ENCODE measurements around the gene CNTN4. TPM values are rescaled to one million over a fixed set of nuclear protein-coding genes. Genes with fewer than 3 reads are reported as not detected.

The CNTN4 gene
- total RNA-seq, 1 donor from 2014 or later: 40.0 TPM

DNA sequence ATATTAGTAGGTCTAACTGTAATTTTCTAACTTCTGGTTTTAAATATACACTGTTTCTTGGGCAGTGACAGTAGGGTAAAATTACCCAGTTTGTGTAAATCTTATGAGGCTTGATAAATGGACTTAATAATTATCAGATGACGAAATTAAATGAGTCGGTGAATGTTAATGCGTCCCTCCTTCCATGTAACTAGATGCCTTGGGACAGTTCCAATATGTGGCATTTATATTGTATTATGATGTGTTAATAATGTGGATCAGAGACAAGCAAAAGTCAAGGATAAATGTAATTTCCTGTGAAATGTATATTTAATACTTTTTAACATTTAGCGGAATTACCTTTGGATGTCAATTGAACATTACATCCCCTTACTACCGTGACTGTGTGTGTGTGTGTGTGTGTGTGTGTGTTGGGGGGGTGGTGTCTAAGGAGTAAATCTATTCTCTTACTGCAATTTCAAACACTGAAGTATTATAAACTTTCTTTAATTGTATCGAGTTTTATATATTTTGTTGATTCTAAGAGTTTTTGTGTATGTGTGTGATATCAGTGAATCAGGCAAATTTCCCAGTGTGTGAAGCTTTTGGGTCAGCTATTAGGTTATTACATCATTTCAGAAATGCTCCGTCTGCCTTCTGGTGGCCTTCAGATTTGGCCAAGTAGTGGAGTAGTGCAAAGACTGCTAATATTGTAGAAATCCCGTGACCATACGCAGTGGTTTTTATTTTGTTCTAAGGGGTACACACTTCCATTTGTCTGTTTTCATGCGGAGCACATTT, 50.1 kb downstream of the CNTN4 start:
- no peak for DNase-seq (ENCODE audit: low spot score)

DNA sequence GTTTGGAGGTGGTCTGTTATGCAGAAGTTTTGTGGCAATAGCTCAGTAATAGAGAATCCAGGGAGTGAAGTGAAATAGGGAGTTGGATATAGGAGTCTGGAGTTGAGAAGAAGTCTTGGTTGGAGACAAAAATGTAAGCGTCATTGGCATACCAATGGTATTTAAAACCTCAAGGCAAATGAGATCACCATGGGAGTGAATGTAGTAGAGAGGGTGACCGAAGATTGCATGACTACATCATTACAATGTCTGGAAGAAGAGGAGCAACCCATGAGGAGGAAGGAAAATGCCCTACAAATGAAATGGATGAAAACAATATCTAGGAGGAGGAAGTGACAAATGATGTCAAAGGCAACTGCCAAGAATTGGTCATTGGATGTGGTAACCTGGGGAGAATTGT, 54.4 kb downstream of the CNTN4 start:
- DNase-seq (ENCODE audit: low spot score): no peak

DNA sequence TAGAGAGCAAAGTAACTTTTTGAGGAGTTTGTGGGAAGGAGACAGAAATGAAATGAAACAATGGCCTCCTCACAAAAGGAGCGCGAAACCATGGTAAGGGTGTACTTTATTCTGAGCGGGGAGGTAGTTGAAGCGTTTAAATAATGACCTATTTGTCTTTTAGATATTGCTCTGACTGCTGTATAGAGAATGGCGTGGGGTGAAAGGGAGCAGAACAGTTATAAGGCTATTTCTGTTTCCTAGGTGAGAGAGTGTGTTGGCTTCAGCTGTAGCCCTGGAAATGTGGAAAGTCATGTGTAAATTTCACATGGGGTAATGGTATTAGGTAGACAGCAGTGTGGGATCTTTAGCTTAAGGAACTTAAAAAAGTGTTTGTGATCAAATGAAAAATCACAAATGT, 54.9 kb downstream of the CNTN4 start:
- DNase-seq (ENCODE audit: low spot score): no peak

DNA sequence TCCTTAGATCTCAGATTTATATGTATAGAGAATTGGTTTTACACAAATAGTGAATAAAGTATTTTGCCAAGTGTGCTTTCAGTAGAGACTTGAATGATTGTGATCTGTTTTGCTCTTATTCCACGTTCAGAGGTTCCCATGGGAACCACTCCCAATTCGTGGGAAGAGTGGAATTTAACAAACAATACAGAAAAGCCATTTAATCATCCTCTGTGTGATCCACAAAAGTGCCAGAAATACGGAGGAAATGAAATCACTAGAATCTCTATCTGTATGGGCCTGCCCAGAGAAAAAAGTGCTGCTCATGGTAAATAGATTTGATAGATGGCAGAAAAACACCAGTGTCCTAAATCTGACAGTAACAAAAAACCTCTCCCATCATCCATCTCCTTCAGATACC, 56.0 kb downstream of the CNTN4 start:
- peak; percentile 46 for DNase-seq (ENCODE audit: low spot score)

DNA sequence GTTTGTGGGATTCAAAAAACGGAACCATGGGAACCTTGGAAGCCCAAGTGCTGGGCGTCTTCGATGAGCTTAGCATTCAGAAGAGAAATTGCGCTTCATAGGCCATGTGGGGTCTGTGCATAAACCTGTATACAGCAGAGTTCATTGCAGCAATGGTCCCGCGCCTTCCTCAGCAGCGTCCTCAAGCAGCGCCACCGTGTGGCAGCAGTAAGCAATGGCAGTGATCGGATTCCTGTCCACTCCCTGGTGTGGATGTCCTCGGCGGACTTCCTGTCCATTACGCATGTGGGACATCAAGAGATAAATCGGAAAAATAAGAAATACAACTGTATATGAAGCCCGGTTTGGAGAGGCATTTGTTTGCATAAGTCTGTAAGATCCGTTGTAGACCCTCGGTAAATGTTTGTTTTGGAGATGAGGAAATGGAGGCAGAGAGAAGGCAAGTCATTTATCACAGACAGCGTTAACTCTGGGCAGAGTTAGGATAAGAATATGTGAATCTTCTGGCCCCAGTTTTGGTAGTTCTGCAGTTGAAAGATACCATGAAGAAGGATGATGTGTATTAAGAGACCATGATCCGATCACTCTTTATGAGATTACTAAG, 57.7 kb downstream of the CNTN4 start:
- peak; percentile 4 for DNase-seq (ENCODE audit: low spot score)

DNA sequence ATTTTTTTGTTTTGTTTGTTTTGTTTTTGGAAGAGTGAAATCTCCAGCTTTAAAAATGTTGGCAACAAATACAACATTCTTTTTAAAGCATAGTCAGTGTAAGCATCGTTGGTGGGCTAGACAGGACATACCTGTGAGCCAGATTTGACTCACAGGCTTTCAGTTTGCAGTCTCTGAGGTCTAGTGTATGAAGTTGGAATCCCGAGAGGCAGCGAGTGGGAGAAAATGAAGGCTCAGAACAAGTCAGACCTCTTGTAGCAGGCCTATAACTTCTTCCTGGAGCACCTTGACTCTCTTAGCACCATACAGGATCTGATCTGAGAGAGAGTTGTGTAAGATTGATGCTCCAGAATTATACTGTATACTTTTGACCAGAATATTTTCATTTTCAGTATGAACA, 60.2 kb downstream of the CNTN4 start:
- no peak for DNase-seq (ENCODE audit: low spot score)

DNA sequence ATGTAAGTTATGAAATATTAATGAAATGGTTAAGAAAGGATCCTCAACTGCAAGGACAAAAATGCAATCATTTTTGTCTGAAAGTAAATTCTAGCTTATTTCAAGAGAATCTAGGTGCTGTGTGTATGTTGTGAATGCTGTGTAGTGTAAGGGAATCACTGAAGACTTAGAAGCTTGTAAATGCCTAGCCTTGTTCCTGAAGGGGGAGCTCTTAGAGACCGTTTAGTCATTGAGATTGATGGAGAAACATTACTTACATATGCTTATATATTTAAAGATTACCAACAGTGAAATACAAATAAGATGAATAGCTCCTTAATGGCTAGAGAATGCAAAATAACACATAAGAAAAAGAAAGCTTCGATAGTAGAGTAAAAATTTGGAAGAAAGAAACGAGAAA, 67.9 kb downstream of the CNTN4 start:
- DNase-seq (ENCODE audit: low spot score): peak; percentile 6

DNA sequence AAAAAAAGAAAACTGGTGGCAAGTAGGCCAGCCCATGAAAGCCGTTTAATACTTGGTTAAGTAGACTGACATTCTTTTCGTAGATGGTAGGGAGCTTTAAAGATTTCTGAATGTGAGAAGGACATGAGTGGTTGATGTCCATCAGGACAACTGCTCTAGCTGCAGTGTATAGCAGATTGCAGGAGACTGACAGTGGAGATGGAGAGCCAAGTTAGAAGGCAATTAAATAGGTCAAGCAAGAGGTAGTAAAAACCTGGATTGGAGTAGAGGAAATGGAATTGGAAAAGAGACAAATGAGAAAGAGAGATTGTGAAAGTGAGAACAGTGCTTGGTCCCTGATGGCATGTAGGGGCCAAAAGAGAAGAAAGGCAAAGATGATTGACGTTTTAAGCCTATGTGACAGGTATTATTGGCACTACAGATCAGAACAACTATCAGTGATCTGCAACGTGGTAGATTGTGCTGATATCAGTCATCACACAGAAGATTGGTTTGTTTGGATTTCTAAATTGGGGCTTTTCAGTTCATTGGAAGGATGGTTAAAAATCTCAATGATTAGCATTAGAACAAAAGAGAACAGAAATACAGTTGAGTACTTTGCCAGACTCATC, 74.0 kb downstream of the CNTN4 start:
- DNase-seq (ENCODE audit: low spot score): no peak

DNA sequence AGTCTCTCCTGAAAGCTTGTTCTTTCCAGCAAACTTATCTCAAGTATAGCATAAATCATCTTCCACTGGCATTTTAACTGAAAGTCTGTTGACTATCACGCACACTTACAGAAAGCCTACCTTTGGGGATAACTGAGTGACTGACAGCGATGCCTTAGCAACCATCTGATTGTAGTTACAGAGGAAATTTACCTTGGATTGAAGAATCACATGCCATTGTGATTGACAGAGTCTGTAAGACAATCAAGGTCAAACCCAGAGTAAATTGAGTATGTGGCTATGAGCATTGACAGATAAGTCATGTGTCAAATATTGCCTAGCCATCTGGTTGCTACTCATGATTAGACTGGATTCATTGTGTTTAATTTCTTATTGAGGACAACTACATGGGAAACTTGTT, 82.0 kb downstream of the CNTN4 start:
- no peak for DNase-seq (ENCODE audit: low spot score)

DNA sequence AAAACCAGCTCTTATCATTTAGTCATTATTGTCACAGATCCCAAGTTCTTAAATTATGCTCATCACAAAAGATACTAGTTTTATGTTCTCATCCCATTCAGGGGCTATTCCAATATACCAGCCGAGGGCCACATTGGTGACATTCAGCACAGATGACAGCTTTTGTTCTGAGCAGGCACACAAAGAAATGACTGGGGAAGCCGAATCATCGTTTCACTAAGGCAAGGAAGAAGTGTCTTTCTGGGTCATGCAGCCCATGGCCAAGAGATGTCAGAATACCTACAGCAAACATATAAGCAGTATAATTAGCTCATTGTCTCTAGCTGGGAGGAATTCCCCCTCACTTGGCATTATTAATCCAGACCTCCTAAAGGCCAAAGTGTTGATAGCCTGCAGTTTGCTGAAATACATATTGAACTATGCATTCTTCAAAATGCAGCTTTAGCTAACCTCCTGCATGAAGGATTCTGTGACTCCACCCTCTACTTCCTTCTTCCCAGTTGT, 100.2 kb downstream of the CNTN4 start:
- no peak for DNase-seq (ENCODE audit: low spot score)

DNA sequence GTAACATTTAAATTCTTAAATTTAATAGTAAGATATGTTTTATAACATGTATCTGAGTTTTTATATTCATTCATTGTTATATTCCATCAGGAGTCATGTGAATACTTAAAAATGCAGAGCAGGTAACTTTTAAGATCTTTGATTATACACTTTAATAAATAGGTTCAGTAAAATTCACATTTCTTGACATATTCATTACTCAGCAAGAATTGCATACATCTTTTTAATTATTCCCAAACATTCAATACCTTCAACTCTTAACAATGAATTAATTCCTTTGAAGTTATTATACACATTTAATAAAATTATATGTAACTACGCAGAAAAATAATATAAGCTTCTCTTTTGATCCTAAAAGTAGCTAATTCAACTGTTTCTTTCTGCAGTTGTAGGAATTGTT, 105.4 kb downstream of the CNTN4 start:
- no peak for DNase-seq (ENCODE audit: low spot score)

DNA sequence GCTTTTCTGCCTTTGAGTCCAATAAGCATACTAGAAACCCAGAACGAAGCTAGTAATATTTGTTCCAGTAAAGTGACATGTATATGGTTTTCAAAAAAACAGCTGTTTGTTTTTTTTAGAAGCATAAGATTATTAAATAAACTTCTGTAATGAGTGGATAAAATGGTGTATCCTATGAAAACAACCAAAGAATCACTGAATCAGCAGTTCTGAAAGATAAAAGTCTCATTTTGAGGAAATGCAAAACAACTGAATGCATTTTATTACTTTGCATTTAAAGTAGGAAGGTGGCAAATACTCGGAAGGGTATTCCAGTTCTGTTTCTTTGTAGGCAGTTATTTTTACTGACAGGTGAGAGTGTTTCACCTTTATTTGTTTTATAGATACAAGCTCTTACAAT, 107.0 kb downstream of the CNTN4 start:
- DNase-seq (ENCODE audit: low spot score): no peak

DNA sequence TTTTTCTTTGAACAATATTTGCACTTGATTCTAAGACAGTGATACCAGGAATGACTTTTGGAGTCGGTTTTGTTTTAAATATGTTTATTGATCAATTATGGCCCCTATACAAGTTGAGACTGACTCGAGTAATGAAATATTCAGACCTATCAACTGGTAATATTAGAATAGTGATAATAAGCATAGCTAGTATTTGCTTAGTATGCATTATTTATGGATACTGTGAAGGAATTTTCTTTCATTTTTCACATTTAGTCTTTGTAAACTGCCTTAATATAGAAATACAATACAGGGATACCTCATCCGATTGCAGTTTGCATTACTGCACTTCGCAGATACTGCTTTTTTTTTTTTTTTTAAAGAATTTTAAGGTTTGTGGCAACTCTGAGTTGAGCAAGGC, 107.9 kb downstream of the CNTN4 start:
- no peak for DNase-seq (ENCODE audit: low spot score)

DNA sequence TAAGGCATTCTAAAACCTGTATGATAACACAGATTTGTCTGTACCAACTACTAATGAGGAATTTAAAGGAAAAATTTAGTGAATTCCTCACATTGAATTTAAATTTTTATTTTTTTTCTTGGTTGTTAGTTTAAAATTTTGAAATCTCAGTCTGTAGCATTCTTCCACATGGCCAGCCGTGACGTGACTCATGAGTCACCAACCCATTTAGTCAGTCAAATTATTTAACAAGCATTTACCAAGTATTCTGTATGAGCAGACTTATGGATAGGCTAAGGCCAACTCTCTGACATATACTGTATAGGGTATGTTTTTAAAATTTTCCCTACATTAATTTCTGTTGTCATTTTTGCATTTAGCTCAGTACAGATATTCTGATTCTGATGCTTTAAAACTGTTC, 112.9 kb downstream of the CNTN4 start:
- no peak for DNase-seq (ENCODE audit: low spot score)

DNA sequence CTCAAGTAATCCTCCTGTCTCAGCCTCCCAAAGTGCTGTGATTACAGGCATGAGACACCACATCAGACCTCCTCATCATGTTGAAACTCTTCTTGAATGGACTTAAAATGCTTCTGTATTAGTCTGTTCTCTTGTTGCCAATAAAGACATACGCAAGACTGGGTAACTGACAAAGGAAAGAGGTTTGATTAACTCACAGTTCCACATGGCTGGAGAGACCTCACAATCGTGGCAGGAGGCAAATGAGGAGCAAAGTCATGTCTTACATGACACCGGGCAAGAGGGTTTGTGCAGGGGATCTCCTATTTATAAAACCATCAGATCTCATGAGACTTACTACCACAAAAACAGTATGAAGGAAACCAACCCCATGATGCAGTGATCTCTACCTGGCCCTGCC, 113.5 kb downstream of the CNTN4 start:
- DNase-seq (ENCODE audit: low spot score): no peak

DNA sequence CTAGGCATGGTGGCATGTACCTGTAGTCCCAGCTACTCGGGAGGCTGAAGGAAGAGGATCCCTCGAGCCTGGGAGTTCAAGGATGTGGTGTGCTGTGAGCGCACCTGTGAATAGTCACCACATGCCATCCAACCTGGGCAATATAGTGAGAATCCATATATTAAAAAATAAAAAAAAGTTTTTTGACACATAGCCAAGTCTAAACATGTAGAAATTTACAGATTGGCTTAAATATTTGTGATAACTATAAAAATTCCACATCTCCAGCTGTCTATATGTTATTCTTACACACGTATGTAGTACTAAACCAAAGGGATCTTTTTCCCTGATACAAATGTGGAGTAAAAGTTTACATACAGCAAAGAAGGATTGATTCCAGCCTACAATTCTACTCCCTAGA, 119.7 kb downstream of the CNTN4 start:
- no peak for DNase-seq (ENCODE audit: low spot score)

DNA sequence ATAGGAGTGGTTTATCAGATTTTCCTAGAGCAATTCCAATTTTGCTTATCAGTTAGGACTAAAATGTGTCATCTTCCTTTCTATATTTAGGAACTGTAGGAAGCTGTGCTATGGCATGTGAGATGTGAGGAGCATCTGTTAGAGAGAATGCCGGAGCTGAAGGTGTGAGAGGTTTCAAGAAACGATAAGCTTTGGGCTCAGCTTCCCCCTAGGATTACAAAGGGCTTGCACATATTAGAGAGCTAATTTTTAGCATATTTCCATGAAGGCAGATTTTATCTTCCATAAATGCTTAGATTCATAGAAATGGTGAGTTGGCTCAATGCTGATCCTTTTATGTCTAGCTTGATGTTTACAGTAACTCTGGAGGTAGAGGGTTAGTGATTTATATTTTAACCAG, 120.2 kb downstream of the CNTN4 start:
- no peak for DNase-seq (ENCODE audit: low spot score)

DNA sequence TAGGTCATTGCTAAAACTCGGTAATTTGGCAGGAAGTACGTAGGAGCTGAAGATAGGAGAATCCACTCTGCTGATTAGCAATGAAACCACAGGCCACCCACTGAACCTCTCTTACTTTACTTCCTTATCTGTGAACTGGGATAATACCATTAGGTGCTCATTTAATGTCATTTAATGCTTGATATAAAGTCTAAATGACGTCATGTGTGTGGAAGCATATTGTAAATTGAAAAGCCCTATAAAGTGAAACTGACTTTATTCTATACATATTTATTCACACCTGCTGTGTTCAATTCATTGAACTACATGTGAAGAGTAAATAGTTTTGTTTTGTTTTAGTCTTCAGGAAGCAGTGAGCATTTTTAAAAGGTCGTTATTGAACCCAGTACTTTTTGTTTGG, 137.5 kb downstream of the CNTN4 start:
- DNase-seq (ENCODE audit: low spot score): no peak

DNA sequence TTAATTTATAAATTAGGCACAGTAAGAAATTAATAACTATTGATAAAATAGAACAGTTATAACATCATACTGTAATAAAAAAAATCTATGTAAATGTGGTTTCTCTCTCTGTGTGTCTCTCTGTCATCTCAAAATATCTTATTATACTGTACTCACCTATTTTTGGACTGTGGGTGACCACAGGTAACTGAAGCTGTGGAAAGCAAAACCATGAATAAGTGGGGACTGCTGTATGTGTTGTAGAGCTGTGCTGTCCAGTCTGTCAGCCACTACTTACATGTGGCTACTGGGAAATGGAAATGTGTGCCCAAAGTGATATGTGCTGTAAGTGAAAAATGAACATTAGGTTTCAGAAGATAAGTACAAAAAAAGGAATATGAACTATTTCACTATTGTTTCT, 145.5 kb downstream of the CNTN4 start:
- DNase-seq (ENCODE audit: low spot score): no peak

DNA sequence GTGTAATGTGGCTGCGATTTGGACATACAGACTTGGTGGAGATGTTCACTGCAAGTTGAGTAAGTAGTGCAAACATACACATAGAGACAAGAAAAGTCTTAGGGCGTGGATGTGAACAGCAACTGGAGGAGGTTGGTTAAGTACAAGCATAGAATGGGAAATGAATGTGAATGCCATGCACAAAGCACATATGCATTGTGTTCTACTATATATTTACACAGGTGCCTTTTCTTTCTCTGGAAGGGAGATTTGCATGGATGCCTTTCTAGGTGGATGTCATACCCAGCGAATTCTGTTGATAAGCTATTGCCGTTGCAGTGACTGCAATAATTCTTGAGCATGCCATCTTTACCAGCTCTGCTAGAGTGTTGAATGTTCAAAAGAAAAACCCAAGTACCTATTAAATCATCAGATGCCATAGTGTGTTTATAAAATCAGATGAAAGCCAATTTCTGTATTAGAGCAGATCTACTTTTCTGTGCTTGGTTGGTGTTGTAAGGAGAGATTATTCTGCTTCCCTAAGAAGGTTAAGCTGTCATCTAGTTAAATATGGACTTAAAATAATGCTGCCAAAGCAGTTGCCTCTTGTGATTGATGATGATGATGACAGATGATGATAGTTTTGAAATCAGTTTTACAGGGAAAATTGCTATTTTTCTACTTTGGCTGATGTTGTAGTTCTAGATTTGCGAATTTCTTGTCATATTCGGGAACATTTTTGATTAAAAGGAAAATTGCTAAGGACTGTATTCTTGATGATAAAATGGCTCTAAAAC, 148.4 kb downstream of the CNTN4 start:
- no peak for DNase-seq (ENCODE audit: low spot score)

DNA sequence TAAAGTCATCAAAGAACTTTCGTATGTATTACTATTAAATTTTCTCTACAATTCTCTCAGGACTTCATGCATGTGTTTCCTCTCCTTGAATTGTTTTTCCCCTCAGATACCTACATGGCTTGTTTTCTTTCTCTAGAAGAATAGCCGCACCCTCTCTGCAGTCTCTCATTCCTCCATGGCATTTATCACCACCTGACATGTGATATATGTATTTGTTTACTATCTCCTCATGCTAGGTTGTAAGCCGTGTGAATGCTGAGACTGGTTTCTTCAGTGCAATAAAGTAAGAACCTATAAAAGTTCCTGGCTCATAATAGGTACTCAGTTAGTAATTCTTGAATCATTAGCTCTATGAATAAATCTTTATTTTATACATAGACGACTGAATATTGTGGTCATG, 149.2 kb downstream of the CNTN4 start:
- no peak for DNase-seq (ENCODE audit: low spot score)

DNA sequence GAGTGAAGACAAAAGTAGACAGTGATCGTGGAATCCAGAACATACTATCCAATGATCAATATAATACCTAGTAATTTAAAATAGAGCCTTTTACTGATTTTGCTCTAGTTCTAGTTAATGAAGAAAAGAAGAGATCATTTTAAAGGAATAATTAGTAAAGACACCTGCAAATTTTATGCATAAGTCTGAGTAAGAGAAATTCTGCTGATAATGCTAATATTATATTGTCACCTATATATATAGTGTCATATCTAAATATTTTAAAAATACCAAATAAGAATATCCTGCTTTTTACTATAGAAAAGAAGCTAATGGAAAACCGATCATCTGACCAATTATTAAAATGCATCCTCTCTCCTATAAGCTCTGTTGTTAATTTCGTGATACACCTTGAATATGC, 152.1 kb downstream of the CNTN4 start:
- DNase-seq (ENCODE audit: low spot score): no peak

Measured in umbilical cord (tissue), 2 donors.